ENCODE measurements around the gene ARPC1B.

Gene ARPC1B

GRCh38 chr7:99390941-99391602, 16.5 kb downstream of the ARPC1B start:
- H3K4me3 ChIP-seq (ENCODE audit: low read depth, low read length), result no peak overlapping the region
- no peak for TF ChIP-seq POLR2A (IDR thresholded peaks at IDR 0.05; ENCODE audit: extremely low read depth, insufficient read length)
- no peak for TF ChIP-seq MAX (IDR thresholded peaks at IDR 0.05; ENCODE audit: low read depth, low read length)
- TF ChIP-seq CTCF (IDR thresholded peaks at IDR 0.05; ENCODE audit: low read depth, low read length), result no peak
- TF ChIP-seq MYC (IDR thresholded peaks at IDR 0.05; ENCODE audit: low read depth, low read length), result no peak
- peak; percentile 65 for DNase-seq (ENCODE audit: low read depth)

- no peak for DNase-seq (ENCODE audit: low read depth)
- no peak for TF ChIP-seq CTCF (IDR thresholded peaks at IDR 0.05; ENCODE audit: low read depth, low read length)
- peak; percentile 1 for TF ChIP-seq POLR2A (IDR thresholded peaks at IDR 0.05; ENCODE audit: extremely low read depth, insufficient read length)
- no peak overlapping the region for H3K4me3 ChIP-seq (ENCODE audit: low read depth, low read length)
These were observed 17.5 kb downstream of the ARPC1B start for GRCh38 chr7:99392046-99392445.

GRCh38 chr7:99392659-99393354, 18.3 kb downstream of the ARPC1B start:
- H3K4me3 ChIP-seq (ENCODE audit: low read depth, low read length), result no peak overlapping the region
- no peak for DNase-seq (ENCODE audit: low read depth)
- TF ChIP-seq MAX (IDR thresholded peaks at IDR 0.05; ENCODE audit: low read depth, low read length), result no peak
- no peak for TF ChIP-seq POLR2A (IDR thresholded peaks at IDR 0.05; ENCODE audit: extremely low read depth, insufficient read length)
- no peak for TF ChIP-seq MYC (IDR thresholded peaks at IDR 0.05; ENCODE audit: low read depth, low read length)
- no peak for TF ChIP-seq CTCF (IDR thresholded peaks at IDR 0.05; ENCODE audit: low read depth, low read length)

GRCh38 chr7:99393355-99394187, 19.0 kb downstream of the ARPC1B start:
- TF ChIP-seq CTCF (IDR thresholded peaks at IDR 0.05; ENCODE audit: low read depth, low read length) (no peak), MYC (IDR thresholded peaks at IDR 0.05; ENCODE audit: low read depth, low read length) (no peak), MAX (IDR thresholded peaks at IDR 0.05; ENCODE audit: low read depth, low read length) (no peak), POLR2A (IDR thresholded peaks at IDR 0.05; ENCODE audit: extremely low read depth, insufficient read length) (peak; percentile 11)
- DNase-seq (ENCODE audit: low read depth), result no peak
- no peak overlapping the region for H3K4me3 ChIP-seq (ENCODE audit: low read depth, low read length)

GRCh38 chr7:99394188-99394502, 19.6 kb downstream of the ARPC1B start:
- TF ChIP-seq MAX (IDR thresholded peaks at IDR 0.05; ENCODE audit: low read depth, low read length) (no peak), MYC (IDR thresholded peaks at IDR 0.05; ENCODE audit: low read depth, low read length) (no peak), POLR2A (IDR thresholded peaks at IDR 0.05; ENCODE audit: extremely low read depth, insufficient read length) (no peak), CTCF (IDR thresholded peaks at IDR 0.05; ENCODE audit: low read depth, low read length) (no peak)
- no peak overlapping the region for H3K4me3 ChIP-seq (ENCODE audit: low read depth, low read length)
- DNase-seq (ENCODE audit: low read depth), result no peak

All from NB4 (cell line).